Measurements from ENCODE around the gene VEGFA.

DNA sequence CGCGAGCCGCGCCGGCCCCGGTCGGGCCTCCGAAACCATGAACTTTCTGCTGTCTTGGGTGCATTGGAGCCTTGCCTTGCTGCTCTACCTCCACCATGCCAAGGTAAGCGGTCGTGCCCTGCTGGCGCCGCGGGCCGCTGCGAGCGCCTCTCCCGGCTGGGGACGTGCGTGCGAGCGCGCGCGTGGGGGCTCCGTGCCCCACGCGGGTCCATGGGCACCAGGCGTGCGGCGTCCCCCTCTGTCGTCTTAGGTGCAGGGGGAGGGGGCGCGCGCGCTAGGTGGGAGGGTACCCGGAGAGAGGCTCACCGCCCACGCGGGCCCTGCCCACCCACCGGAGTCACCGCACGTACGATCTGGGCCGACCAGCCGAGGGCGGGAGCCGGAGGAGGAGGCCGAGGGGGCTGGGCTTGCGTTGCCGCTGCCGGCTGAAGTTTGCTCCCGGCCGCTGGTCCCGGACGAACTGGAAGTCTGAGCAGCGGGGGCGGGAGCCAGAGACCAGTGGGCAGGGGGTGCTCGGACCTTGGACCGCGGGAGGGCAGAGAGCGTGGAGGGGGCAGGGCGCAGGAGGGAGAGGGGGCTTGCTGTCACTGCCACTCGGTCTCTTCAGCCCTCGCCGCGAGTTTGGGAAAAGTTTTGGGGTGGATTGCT, 1.3 kb downstream of the VEGFA start:
- TF ChIP-seq POLR2A (IDR thresholded peaks at IDR 0.05; ENCODE audit: low read depth) (peak; percentile 10), POLR2AphosphoS5 (IDR thresholded peaks at IDR 0.05) (peak in 1 of 2 donors; percentile 43), EP300 (IDR thresholded peaks at IDR 0.05) (no peak)
- TF ChIP-seq, protein P1, sequence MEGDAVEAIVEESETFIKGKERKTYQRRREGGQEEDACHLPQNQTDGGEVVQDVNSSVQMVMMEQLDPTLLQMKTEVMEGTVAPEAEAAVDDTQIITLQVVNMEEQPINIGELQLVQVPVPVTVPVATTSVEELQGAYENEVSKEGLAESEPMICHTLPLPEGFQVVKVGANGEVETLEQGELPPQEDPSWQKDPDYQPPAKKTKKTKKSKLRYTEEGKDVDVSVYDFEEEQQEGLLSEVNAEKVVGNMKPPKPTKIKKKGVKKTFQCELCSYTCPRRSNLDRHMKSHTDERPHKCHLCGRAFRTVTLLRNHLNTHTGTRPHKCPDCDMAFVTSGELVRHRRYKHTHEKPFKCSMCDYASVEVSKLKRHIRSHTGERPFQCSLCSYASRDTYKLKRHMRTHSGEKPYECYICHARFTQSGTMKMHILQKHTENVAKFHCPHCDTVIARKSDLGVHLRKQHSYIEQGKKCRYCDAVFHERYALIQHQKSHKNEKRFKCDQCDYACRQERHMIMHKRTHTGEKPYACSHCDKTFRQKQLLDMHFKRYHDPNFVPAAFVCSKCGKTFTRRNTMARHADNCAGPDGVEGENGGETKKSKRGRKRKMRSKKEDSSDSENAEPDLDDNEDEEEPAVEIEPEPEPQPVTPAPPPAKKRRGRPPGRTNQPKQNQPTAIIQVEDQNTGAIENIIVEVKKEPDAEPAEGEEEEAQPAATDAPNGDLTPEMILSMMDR (IDR thresholded peaks at IDR 0.05), result peak in 1 of 3 experiments; percentile 17
